Parathyroid adenoma (tissue), 2 donors: ENCODE data around the gene S100A16.
A peak's percentile ranks its signal among the peaks of the same experiment; 100 is the strongest.

ENCODE experiments used
- H2AFZ ChIP-seq: fragments of 300-600 bp; sonication (generic); one replicate; pipeline ENCODE4 v1.7.0; 2017; ENCODE audit warnings: antibody characterized with exemption, mild to moderate bottlenecking
- H3K27ac ChIP-seq: fragments of 300-600 bp; sonication (generic); one replicate; pipeline ENCODE4 v1.7.0; 2017
- H3K27me3 ChIP-seq: fragments of 300-600 bp; sonication (generic); one replicate; pipeline ENCODE4 v1.7.0; 2017; ENCODE audit warnings: low read length; ENCODE audit not compliant: control insufficient read depth, insufficient read depth
- H3K36me3 ChIP-seq: fragments of 300-600 bp; sonication (generic); one replicate; pipeline ENCODE4 v1.7.0; 2017; ENCODE audit warnings: low read length; ENCODE audit not compliant: control insufficient read depth, insufficient read depth
- H3K4me1 ChIP-seq: fragments of 300-600 bp; sonication (generic); one replicate; pipeline ENCODE4 v1.7.0; 2017; ENCODE audit warnings: control low read depth
- H3K4me2 ChIP-seq: fragments of 300-600 bp; sonication (generic); one replicate; pipeline ENCODE4 v1.7.0; 2017; ENCODE audit warnings: low read length
- H3K4me3 ChIP-seq: fragments of 300-600 bp; sonication (generic); one replicate; pipeline ENCODE4 v1.7.0; 2017; ENCODE audit warnings: low read depth, low read length
- H3K79me2 ChIP-seq: fragments of 300-600 bp; sonication (generic); one replicate; pipeline ENCODE4 v1.7.0; 2017; ENCODE audit warnings: control low read depth
- H3K9ac ChIP-seq: fragments of 300-600 bp; sonication (generic); one replicate; pipeline ENCODE4 v1.7.0; 2017; ENCODE audit warnings: mild to moderate bottlenecking
- H3K9me3 ChIP-seq: fragments of 300-600 bp; sonication (generic); one replicate; pipeline ENCODE4 v1.7.0; 2017; ENCODE audit warnings: low read length; ENCODE audit not compliant: control insufficient read depth
- TF ChIP-seq, protein P1 (sequence below): fragments of 300-600 bp; sonication (generic); IDR thresholded peaks from one replicate; pipeline ENCODE4 v1.7.0; 2017; ENCODE audit warnings: antibody characterized with exemption, mild to moderate bottlenecking
- donor health status: primary hyperparathyroidism.

Gene S100A16

DNA sequence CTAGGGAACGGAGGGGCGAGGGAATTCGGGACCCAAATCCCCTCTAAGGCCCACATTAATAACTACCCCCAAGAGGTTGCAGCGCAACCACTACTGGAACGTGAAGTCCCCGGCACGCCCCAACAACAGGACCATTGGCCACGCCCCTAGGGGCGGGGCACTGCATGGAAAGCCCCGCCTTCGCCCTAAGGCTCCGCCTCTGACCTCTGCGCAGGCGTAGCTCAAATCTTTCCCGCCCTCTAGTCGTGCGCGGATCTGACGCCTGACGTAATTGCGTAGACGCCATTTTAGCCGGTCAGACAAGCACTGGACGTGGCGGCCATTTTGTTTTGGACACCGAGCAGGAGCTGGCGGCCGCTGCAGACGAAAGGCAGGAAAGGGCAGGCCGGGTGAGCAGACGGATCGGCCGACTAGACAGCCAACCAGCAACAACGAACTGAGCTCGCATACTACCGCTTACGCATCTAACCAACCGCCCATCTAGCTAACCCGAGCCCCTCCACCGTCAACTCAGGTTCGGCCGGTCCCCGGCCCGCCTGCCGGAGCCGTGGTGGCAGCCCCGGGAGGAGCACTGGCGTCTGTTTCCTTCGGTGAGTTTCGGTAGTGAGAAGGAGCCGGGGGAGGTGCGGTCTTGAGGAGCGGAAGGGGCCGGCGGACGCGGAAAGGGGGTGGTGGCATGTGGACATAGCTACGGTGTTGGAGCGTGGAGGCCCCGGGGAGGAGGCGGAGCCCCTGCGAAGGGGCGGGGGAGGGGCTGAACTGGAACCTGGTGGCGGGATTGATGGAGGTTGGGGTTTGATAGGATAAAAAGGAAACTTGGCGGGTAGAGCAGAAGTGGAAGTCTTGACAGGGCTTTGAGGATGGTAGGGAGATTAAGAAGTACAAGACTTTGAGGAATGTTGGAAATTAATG is 21.1 kb upstream of the S100A16 start, which contains the start of gene CHTOP:
Gene CHTOP (plus strand): TSS at position 313 of the 912 bp plus-strand sequence. CDS start 2,523 bp downstream, outside the sequence.
- TF ChIP-seq, protein P1, sequence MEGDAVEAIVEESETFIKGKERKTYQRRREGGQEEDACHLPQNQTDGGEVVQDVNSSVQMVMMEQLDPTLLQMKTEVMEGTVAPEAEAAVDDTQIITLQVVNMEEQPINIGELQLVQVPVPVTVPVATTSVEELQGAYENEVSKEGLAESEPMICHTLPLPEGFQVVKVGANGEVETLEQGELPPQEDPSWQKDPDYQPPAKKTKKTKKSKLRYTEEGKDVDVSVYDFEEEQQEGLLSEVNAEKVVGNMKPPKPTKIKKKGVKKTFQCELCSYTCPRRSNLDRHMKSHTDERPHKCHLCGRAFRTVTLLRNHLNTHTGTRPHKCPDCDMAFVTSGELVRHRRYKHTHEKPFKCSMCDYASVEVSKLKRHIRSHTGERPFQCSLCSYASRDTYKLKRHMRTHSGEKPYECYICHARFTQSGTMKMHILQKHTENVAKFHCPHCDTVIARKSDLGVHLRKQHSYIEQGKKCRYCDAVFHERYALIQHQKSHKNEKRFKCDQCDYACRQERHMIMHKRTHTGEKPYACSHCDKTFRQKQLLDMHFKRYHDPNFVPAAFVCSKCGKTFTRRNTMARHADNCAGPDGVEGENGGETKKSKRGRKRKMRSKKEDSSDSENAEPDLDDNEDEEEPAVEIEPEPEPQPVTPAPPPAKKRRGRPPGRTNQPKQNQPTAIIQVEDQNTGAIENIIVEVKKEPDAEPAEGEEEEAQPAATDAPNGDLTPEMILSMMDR = no peak
- no peaks in the 10 kb centered on the region for H3K9me3 ChIP-seq
- no peaks in the 10 kb centered on the region for H3K27me3 ChIP-seq
- no peaks in the 10 kb centered on the region for H3K36me3 ChIP-seq
- peak within 1 kb of the TSS; percentile 100 for H3K4me3 ChIP-seq
- H3K79me2 ChIP-seq = peaks cover 7% of the 10 kb centered on the region
- H3K27ac ChIP-seq = peak within 1 kb of the TSS; percentile 100
- H3K9ac ChIP-seq = peak within 1 kb of the TSS; percentile 99
- no peaks in the 10 kb centered on the region for H3K4me1 ChIP-seq
- H2AFZ ChIP-seq = peak within 1 kb of the TSS; percentile 68
- peak within 1 kb of the TSS; percentile 85 for H3K4me2 ChIP-seq

DNA sequence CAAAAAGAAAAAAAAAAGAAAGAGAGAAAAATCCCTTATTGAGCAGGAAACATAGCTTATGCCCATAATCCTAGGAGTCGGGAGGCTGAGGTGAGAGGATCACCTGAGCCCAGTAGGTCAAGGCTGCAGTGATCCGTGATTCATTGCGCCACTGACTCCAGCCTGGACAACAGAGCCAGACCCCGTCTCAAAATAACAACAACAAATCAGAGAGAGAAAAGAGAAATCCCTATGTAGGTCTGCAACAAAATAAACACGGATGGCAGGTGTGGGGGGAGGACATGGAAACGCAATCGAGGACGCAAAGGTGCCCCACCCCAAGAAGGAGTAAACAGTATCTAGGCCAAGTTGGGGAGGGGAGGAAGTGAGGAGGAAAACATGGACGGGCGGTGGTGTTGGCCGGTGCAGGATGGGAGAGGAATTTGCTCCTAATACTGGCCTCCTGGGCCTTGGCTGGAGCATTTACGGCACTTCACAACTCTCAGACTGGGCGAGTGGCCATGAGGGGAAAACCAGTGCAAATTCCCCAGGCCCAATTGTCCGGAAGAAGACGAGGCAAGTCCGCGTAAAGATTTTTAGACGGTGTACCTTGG is 20.3 kb upstream of the S100A16 start:
- peak overlapping the region; percentile 67 for H2AFZ ChIP-seq
- peak overlapping the region; percentile 100 for H3K27ac ChIP-seq
- TF ChIP-seq, protein P1 = no peak
- H3K4me1 ChIP-seq = no peaks in the 10 kb centered on the region
- H3K9me3 ChIP-seq = no peaks in the 10 kb centered on the region
- H3K9ac ChIP-seq = no peak overlapping the region
- H3K27me3 ChIP-seq = no peaks in the 10 kb centered on the region
- peak overlapping the region; percentile 100 for H3K4me3 ChIP-seq
- no peaks in the 10 kb centered on the region for H3K36me3 ChIP-seq
- peaks cover 7% of the 10 kb centered on the region for H3K79me2 ChIP-seq
- H3K4me2 ChIP-seq = peak overlapping the region; percentile 42

DNA sequence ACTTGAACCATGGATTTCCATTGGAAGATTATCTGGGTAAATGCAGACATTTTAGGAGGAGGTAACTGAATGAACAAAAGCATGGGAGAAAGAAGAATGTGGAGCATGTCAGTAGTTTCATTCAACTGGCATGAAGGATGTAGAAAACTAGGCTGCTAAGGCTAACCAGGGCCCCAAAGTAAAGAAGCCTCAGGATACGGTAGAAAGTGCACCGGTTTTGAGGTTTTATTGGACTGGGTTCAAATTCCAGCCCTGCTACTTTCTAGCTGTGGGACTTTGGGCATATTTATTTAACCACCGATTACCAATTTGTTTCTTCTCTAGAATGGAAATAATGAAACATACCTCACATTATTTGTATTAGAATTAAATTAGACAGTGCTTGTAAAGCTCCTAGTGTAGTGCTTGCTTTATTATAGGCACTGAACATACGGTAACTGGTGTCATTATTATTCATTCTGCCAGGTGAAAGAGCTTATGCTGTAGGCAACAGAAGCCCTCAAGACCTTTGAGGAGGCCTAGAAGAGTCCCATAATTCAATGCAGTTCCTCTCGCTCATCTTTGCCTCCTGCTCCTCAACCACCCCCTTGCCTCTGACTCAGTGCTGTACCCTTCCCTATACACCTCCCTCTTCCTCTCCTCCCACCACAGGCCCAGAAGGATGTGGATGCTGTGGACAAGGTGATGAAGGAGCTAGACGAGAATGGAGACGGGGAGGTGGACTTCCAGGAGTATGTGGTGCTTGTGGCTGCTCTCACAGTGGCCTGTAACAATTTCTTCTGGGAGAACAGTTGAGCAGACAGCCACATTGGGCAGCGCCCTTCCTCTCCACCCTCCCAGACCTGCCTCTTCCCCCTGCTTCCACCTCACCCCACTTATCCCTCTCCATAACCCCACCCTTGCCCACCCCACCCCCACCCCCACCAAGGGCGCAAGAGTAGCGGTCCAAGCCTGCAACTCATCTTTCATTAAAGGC is 18.4 kb upstream of the S100A16 start:
- Histone ChIP-seq H2AFZ (no peak overlapping the region), H3K4me3 (no peak overlapping the region), H3K27ac (no peak overlapping the region), H3K4me2 (no peak overlapping the region), H3K9ac (no peak overlapping the region), H3K36me3 (no peaks in the 10 kb centered on the region), H3K79me2 (peaks cover 4% of the 10 kb centered on the region), H3K27me3 (no peaks in the 10 kb centered on the region), H3K4me1 (peaks cover 6% of the 10 kb centered on the region), H3K9me3 (no peaks in the 10 kb centered on the region)
- TF ChIP-seq, protein P1 = no peak

DNA sequence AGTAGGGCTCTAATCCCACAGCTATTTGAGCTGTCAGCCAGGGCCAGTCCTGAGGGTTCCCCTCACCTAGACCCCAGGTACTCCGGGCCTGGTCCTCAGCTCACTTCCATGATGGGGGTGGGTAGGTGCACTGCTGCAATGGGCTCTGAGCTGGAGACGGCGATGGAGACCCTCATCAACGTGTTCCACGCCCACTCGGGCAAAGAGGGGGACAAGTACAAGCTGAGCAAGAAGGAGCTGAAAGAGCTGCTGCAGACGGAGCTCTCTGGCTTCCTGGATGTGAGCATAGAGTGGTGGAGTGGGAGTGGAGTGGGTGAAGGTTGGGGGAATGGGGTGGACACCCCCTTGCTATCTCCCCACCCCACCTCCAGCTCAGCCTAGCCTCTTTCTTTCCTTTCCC is 17.4 kb upstream of the S100A16 start:
- H3K4me1 ChIP-seq = peaks cover 13% of the 10 kb centered on the region
- no peak overlapping the region for H3K27ac ChIP-seq
- no peak overlapping the region for H2AFZ ChIP-seq
- no peaks in the 10 kb centered on the region for H3K9me3 ChIP-seq
- H3K36me3 ChIP-seq = no peaks in the 10 kb centered on the region
- no peak overlapping the region for H3K9ac ChIP-seq
- no peak overlapping the region for H3K4me2 ChIP-seq
- peaks cover 1% of the 10 kb centered on the region for H3K79me2 ChIP-seq
- no peaks in the 10 kb centered on the region for H3K27me3 ChIP-seq
- H3K4me3 ChIP-seq = no peak overlapping the region
- TF ChIP-seq, protein P1 = no peak
